Natural killer cell (primary cell): Measurements from ENCODE around the gene AIP. TPM values are rescaled to one million over a fixed set of nuclear protein-coding genes. Genes with fewer than 3 reads are reported as not detected.

Experiments
- ATAC-seq, 3 donors: fragments of 150-1000 bp in 2 of 3; fragments of 200-7000 bp in 1 of 3; cut with Tn5 transposase; 1 replicate in 1 of 3; 2 replicates in 2 of 3; pipeline ENCODE4 v1.10.0; 2021; ENCODE audit warnings: mild to moderate bottlenecking in 2 of 3, moderate library complexity in 2 of 3
- DNase-seq, 2 donors: peaks; one replicate each; pipeline versions ENCODE4 v3.0.0 to v3.0.0-alpha.2; 2013 to 2021; ENCODE audit warnings: mixed read lengths in 1 of 2
- H3K27ac ChIP-seq: one replicate; pipeline ENCODE4 v1.5.1; 2013; ENCODE audit warnings: mild to moderate bottlenecking, low read length
- H3K27me3 ChIP-seq: one replicate; pipeline ENCODE4 v1.6.1; 2013; ENCODE audit warnings: low read length; ENCODE audit not compliant: control insufficient read depth, insufficient read depth
- H3K36me3 ChIP-seq: one replicate; pipeline ENCODE4 v1.6.1; 2013; ENCODE audit warnings: low read length; ENCODE audit not compliant: control insufficient read depth, insufficient read depth
- H3K4me1 ChIP-seq: one replicate; pipeline ENCODE4 v1.6.1; 2013; ENCODE audit warnings: low read length; ENCODE audit not compliant: control insufficient read depth, insufficient read depth
- H3K4me3 ChIP-seq: one replicate; pipeline ENCODE4 v1.5.1; 2013; ENCODE audit warnings: low read length
- H3K9me3 ChIP-seq: one replicate; pipeline ENCODE4 v1.6.1; 2013; ENCODE audit warnings: low read length; ENCODE audit not compliant: control insufficient read depth, insufficient read depth
- H3K27ac Mint-ChIP-seq, 2 donors: one replicate each; pipeline ENCODE4 v1.8.0; 2022; ENCODE audit warnings: mild to moderate bottlenecking in 2 of 2, mixed read lengths in 2 of 2, moderate library complexity in 1 of 2
- H3K27me3 Mint-ChIP-seq, 2 donors: one replicate each; pipeline ENCODE4 v1.8.0; 2022; ENCODE audit warnings: low read depth in 2 of 2, mixed read lengths in 2 of 2
- H3K36me3 Mint-ChIP-seq: one replicate; pipeline ENCODE4 v1.8.0; 2022; ENCODE audit warnings: mixed read lengths
- H3K4me1 Mint-ChIP-seq, 2 donors: one replicate each; pipeline ENCODE4 v1.8.0; 2022; ENCODE audit warnings: mixed read lengths in 2 of 2
- H3K4me3 Mint-ChIP-seq: one replicate; pipeline ENCODE4 v1.8.0; 2022; ENCODE audit warnings: mild to moderate bottlenecking, moderate library complexity, mixed read lengths
- H3K9me3 Mint-ChIP-seq, 2 donors: one replicate each; pipeline ENCODE4 v1.8.0; 2022; ENCODE audit warnings: mixed read lengths in 2 of 2
- WGBS: methylation state at CpG from one replicate; pipeline ENCODE4 v1.1.7; 2013; ENCODE audit warnings: missing lambda C conversion rate; ENCODE audit not compliant: insufficient coverage; 5-methylcytosine and 5-hydroxymethylcytosine counted together
- intact Hi-C: fragments of 100-400 bp; cut with micrococcal nuclease; formaldehyde crosslinking; loops from one replicate; pipeline ENCODE4 v1.14.2; 2022
- total RNA-seq, 4 donors: library from RNA; stranded (reverse); fragments of 120-200 nt in 1 of 4; gene quantifications; one replicate each; pipeline versions ENCODE4 v1.2.3 to v1.2.4, GENCODE V29; 2013 to 2022
- TF ChIP-seq, protein P1 (sequence below): fragments of 200-600 bp; IDR thresholded peaks from one replicate; pipeline ENCODE4 v1.8.0; 2022; ENCODE audit warnings: antibody characterized with exemption

The AIP gene
- total RNA-seq, 3 donors from 2014 or later (not counting 1 experiment from before 2014, with no cell fraction given) = 93.3 to 113 (median 98.1) TPM

DNA sequence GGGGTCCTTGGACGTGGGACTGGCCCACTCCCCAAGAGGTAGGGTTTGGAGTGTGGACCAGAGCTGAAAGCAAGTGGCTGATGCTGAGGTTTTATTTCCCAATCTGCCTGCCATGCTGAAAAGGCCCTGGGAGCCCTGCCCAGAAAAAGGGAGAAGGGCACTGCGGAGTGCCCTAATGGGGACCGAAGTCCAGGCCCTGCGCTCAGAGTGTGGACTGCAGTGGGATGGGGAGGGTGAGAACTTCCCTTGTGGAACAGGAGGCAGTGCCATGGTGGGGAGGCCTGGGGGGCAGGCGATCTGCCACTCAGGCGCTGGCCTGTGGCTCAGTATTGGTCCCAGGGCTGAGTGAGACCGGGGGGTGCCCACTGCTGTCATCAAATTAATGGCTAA lies 34.6 kb upstream of the AIP start:
- peaks cover 58% of the 10 kb centered on the region for H3K4me1 ChIP-seq
- peaks cover 0 to 8% of the 10 kb centered on the region in 2 donors for H3K27me3 Mint-ChIP-seq
- H3K4me3 ChIP-seq = no peak overlapping the region
- H3K9me3 ChIP-seq = no peaks in the 10 kb centered on the region
- no peak overlapping the region for H3K4me3 Mint-ChIP-seq
- TF ChIP-seq, protein P1, sequence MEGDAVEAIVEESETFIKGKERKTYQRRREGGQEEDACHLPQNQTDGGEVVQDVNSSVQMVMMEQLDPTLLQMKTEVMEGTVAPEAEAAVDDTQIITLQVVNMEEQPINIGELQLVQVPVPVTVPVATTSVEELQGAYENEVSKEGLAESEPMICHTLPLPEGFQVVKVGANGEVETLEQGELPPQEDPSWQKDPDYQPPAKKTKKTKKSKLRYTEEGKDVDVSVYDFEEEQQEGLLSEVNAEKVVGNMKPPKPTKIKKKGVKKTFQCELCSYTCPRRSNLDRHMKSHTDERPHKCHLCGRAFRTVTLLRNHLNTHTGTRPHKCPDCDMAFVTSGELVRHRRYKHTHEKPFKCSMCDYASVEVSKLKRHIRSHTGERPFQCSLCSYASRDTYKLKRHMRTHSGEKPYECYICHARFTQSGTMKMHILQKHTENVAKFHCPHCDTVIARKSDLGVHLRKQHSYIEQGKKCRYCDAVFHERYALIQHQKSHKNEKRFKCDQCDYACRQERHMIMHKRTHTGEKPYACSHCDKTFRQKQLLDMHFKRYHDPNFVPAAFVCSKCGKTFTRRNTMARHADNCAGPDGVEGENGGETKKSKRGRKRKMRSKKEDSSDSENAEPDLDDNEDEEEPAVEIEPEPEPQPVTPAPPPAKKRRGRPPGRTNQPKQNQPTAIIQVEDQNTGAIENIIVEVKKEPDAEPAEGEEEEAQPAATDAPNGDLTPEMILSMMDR = no peak
- no peak overlapping the region for H3K27ac Mint-ChIP-seq
- 96% methylated on average over 7 of the region's 7 CpGs for WGBS
- H3K4me1 Mint-ChIP-seq = peaks cover 19 to 39% of the 10 kb centered on the region in 2 donors
- H3K27ac ChIP-seq = no peak overlapping the region
- ATAC-seq (no peak), DNase-seq (no peak)
- no peaks in the 10 kb centered on the region for H3K27me3 ChIP-seq
- H3K36me3 ChIP-seq = no peaks in the 10 kb centered on the region
- H3K36me3 Mint-ChIP-seq = no peaks in the 10 kb centered on the region
- intact Hi-C loops = no loop called here
- H3K9me3 Mint-ChIP-seq = no peaks in the 10 kb centered on the region

DNA sequence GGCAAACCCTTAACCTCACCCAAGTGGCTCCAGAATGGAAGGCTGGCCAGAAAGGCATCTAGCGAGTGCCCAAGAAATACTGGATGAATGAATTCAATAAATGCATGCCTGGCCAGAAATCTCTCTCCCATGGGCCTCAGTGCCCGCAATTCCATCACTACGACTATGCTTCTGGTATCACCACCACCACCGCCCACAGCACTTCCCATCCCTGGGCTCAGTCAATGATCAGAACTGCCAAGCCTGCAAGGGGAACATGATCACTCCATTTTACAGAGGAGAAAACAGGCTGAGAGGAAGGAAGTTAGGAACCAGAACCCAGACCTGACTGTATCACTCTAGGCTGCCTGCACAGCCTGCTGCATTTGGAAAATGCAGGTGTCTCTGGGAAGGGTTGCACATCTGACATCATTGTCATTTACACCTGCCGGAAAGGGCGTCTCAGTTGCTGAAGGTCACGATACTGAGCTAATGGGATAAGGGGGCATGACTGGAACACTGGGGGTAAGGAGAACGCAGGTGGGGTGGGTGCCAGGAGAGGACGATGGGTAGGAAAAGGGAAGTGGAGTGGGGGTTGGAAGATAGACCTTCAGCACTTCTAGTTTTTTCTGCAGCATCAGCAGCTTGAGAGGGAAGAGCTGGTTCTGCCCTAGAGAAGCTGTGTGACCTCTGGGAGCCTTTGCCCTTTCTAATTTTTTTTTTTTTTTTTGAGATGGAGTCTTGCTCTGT lies 33.5 kb upstream of the AIP start:
- peaks cover 18 to 31% of the 10 kb centered on the region in 2 donors for H3K4me1 Mint-ChIP-seq
- no peaks in the 10 kb centered on the region for H3K36me3 ChIP-seq
- H3K27me3 Mint-ChIP-seq = peaks cover 0 to 8% of the 10 kb centered on the region in 2 donors
- intact Hi-C loops = no loop called here
- WGBS = 65% methylated on average over 9 of the region's 9 CpGs
- no peak overlapping the region for H3K27ac Mint-ChIP-seq
- ATAC-seq (no peak), DNase-seq (no peak)
- H3K27ac ChIP-seq = no peak overlapping the region
- no peaks in the 10 kb centered on the region for H3K9me3 Mint-ChIP-seq
- H3K4me1 ChIP-seq = peaks cover 51% of the 10 kb centered on the region
- TF ChIP-seq, protein P1 = no peak
- H3K4me3 Mint-ChIP-seq = no peak overlapping the region
- no peak overlapping the region for H3K4me3 ChIP-seq
- H3K27me3 ChIP-seq = no peaks in the 10 kb centered on the region
- no peaks in the 10 kb centered on the region for H3K9me3 ChIP-seq
- H3K36me3 Mint-ChIP-seq = no peaks in the 10 kb centered on the region

DNA sequence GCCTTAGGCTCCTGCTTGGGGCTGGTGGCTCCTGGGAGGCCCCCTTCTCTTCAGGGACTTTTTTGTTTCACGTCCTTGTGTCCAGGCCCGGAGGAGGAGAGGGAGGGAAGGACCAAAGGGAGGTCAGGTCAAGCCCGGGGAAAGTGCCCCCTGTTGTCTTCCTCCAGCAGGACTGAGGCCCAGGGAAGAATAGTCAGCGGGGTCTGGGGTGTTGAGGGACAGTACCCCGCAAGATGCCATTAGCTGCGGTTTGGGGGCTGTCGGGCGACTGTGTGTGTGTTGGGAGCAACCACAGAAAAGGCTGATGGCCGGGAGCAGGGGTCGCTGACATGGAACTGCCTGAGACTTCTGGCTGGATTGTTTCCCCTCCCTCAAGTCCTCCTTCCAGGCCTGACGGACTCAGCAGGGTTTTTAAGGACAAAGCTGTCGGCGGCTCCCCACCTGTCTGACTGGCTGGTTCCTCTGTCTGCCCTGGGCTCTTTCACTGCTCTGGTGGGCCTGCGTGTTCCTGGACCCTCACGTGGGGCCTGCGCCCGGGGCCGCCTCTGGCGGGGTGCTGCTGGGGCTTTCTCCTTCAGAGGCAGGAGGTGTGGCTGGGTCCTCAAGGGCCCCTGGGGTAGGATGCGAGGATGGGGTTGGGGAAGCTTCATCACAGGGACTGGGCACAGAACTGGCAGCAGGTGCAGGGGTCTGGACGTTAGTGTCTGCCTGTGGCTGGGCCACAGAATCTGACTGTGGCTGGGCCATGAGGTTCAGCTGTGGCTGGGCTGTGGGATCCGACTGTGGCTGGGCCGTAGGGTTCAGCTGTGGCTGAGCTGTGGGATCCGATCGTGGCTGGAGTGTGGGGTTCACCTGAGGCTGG lies 31.8 kb upstream of the AIP start:
- Histone ChIP-seq H3K27ac (no peak overlapping the region), H3K4me3 (no peak overlapping the region), H3K4me1 (peaks cover 33% of the 10 kb centered on the region), H3K27me3 (no peaks in the 10 kb centered on the region), H3K9me3 (no peaks in the 10 kb centered on the region), H3K36me3 (no peaks in the 10 kb centered on the region)
- TF ChIP-seq, protein P1 = no peak
- no peaks in the 10 kb centered on the region for H3K36me3 Mint-ChIP-seq
- WGBS = 82% methylated on average over 25 of the region's 25 CpGs
- DNase-seq (no peak), ATAC-seq (no peak)
- H3K9me3 Mint-ChIP-seq = no peaks in the 10 kb centered on the region
- intact Hi-C loops = no loop called here
- H3K4me1 Mint-ChIP-seq = peaks cover under 1 to 14% of the 10 kb centered on the region in 2 donors
- no peak overlapping the region for H3K27ac Mint-ChIP-seq
- H3K27me3 Mint-ChIP-seq = peaks cover 0 to 11% of the 10 kb centered on the region in 2 donors
- H3K4me3 Mint-ChIP-seq = no peak overlapping the region
